DMS153 treated with DMSO at 0.1 percent for 48 hours (cell line): Measurements from ENCODE around the gene ZDHHC3.

Source experiments
- DNase-seq: peaks from one replicate; lab custom pipeline; 2025; ENCODE audit not compliant: unreplicated experiment; lab: John Stamatoyannopoulos, UW

Gene ZDHHC3, protein sequence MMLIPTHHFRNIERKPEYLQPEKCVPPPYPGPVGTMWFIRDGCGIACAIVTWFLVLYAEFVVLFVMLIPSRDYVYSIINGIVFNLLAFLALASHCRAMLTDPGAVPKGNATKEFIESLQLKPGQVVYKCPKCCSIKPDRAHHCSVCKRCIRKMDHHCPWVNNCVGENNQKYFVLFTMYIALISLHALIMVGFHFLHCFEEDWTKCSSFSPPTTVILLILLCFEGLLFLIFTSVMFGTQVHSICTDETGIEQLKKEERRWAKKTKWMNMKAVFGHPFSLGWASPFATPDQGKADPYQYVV

DNA sequence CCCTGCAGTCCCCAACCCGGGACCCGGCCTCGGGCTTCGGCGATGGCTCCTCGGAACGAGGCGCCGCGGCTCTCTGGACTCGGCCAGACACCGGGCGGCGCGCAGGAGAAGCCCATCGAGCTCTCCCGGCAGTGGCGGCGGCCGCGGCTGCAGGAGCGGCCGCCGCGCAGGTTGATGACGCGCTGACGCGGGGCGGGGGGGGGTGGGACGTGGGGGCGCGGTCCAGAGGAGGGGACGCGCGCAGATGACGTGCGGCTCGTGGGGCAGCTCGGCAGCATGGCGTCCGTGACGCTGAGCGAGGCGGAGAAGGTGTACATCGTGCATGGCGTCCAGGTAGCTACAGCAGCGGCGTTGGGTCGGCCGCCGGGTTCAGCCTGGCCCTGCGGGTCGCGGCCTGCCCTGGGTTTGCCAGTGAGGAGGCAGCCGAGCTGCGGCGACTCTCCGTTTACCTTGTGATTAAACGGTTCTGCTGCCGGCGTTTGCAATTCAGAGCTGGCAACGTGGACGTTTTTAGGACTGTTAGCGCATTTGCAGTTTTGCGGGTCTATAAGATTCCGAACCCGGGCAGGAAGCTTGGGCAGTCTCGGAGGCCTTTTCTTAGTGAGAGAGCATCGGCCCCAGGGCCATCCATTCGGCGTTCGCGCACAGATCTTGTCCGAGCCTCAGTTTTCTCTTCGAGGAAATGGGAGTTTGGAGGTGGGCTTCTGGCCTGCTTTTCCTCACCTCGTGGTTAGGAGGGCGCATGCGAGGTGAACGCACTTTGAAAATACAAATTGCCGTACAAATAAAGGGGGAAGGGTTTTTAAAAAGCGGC is at the start of gene ZDHHC3, which contains the start of gene EXOSC7:
Gene ZDHHC3, minus strand, starts transcription at position 173 of the 814 bp plus-strand sequence. CDS start 16,738 bp downstream, outside the sequence.
Gene EXOSC7, plus strand, starts transcription at position 243 of the 814 bp plus-strand sequence. Its CDS starts 34 bp downstream, at position 277.
- peak; percentile 4 for DNase-seq

DNA sequence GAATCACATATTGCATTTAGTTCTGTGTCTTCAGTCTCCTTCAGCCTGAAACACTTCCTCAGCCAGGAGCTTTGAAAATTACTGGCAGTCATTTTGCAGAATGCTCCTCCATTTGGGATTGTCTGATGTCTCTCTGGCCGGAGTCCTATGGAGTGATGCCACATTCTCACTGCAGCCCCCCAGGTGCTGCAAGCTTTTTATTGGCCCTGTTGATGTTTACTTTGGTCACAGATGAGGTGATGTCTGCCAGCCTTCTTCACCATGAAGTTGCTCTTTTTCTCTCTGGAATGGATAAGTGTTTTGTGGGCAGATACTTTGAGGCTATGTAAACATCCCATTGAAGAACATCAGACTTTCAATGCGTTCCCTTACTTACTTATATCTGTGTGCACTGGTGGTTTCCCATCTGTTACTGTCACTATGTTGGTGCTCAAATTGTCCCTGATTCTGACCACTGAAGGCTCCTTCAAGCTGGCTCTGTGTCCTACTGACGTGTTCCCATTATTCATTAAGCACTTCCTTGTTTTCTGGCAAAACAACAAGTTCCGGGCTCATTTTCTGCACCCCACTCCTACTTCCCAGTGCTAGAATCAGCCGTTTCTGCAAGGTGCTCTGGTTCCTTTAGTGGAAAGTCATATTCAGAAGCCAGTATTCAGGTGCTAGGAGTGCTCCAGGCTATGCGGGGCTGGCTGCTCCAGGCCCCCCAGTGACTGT is 48.7 kb upstream of the ZDHHC3 start:
- no peak for DNase-seq

DNA sequence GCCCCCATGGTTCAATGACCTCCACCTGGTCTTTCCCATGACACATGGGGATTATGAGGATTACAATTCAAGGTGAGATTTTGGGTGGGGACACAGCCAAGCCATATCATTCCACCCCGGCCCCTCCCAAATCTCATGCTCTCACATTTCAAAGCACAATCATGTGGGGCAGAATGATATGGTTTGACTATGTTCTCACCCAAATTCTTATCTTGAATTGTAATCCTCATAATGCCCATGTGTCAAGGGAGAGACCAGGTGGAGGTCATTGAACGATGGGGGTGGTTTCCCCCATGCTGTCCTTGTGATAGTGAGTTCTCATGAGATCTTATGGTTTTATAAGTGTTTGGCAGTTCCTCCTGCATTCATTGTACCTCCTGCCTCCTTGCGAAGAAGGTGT is 47.7 kb upstream of the ZDHHC3 start:
- DNase-seq, result no peak

DNA sequence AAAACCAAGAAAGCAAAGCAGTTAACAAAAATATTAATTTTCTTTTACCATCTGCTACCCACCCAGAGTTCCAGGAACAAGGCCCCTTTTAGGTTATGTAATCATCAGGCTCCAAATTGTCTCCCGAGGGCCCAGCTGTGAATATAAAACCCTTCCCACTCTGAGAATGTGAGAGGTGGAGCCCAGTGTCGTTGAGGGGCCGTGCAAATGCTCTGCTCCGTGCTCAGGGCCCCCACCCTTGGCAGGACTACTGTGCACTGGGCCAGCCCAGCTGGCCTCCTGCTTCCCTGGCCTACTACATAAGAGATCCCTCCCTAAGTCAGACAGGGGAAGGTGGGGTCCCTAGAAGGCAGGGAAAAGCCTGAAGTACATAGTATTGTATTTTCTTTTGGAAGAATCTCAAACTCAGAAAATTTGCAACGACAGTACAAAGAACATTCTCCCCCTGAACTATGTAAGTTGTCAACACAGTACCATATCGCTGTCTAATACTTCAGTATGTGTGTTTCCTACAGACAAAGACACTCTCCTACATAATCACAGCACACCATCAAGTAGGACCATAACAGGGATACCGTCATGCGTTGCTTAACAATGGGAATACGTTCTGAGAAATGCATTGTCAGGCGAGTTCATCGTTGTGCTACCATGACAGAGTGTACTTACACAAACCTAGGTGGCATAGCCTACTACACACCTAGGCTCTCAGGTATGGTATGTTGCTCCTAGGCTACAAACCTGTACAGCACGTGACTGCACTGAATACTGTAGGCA is 45.7 kb upstream of the ZDHHC3 start:
- DNase-seq, result no peak

DNA sequence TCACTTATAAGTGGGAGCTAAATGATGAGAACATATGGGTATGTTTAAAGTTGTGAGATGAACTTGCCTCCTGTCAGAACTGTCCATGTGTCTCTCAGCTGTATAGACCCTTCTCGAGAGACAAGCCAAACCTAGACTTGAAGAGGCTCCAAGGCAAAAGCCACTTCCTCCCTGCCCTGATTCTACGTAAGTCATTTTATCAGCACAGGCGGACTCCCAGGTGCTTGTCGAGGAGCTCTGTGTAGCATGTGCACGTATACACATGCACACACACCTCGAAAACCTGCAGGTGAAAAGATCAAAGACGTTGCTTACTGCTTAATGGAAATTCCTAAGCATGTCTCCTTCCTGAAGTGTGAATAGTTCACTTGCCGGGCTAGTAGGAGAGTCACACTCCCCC is 44.6 kb upstream of the ZDHHC3 start:
- DNase-seq, result no peak

DNA sequence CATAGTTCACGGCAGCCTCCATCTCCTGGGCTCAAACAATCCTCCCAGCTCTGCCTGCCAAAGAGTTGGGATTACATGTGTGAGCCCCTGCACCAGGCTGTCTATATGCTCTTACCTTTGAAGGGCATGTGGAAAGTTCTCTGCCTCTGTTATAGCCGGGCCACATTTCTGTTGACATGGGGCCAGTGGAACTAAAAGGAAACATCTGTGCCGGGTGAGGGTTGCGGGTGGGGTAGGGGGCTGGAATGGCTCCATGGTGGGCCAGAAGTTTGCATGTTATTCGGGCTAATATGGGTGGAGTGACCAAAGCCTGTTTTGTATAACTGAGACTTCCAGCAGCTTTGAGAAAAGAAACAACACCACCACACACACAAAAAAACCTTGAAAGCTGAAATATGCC is 41.8 kb upstream of the ZDHHC3 start:
- no peak for DNase-seq

DNA sequence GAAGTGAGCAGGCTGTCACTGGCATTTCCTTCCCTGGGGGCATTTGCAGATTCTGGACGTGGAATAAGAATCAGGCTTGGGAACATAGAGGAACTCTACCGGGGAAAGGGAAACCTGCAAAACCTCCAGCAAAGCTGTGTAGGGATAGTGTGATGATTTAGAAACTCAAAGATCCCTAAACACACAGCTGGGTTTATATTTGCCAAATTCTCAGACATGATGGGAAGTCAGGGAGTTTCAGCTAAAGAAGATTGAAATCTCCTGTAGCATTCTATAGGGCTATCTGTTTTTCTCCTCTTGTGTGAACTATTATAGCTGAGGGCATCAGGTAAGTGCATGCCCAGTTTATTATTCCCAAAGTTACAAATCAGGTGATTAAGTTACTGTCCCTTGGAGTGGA is 40.9 kb upstream of the ZDHHC3 start:
- no peak for DNase-seq

DNA sequence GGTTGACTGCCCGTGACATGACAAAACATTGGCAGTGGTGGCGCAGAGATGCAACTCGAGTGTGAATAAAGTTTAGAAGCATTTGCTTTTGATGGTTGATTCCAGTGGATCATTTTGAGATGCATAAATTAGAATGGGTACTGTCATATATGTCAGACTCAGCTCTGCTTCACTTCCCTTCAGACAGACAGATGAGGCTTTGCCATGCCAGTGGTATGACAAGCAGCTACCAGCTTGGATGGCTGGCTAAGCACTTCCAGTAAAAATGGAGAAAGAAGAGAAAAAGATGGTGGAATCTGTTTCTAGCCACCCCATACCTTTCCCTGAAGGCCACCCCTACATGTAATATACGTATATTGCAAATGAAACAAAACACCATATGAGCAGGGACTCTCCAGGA is 36.6 kb upstream of the ZDHHC3 start:
- no peak for DNase-seq

DNA sequence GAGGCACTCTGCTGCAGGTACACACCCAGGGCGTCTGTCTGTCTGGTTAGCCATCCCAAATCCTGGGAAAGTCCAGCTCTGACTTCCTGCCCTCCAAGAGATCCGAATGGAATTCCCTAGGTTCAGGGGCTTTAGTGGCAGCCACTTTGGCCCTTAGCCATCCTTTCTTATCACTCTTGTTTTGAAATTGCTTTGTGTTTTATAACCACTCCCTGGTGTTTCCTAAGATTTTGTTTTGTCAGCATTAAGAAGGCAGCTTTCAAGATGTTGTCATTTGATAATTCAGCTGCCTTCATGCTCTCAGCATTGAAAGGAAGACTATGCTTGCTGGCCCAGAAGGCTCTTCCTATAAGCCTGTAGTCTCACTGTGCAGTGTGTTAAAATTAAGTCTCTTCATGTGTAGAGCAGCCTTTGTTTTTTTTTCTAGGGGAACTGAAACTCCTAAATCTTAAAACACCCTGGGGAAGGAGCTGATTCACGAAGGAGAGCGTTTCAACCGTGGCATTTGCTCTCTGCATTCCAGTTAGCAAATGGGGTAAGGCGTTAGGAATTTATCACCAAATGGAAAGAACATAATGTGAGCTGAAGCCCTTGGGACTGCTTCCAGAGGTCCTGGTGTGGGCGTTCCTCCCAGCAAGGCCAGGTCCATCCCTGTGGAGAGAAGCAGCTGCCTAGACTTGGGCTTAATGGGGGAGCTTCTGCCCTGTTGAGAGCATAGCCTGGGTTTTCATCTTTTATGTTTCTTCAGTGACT is 36.0 kb upstream of the ZDHHC3 start:
- DNase-seq, result no peak

DNA sequence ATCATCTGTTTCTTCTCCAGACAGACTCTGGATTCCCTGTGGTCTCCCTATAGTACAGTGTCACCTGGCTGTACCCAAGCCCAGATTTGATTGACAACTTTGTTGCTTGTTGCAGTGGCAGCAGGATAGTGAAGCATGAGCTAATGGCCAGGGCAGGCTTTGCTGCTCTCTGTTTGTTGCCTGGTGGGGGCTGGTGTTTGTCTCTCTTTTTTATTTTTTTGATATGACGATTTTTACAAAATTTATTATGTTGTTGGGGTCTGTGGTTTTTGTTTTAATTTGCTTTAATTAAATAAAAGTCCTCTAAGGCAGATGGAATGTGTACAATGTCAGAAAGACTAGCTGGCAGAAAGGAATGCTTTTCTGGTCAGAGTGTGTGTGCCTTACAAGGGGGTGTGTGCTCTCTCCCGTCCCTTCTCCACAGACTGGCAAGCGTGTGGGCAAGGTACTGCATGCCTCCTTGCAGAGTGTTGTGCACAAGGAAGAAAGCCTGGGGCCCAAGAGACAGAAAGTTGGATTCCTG is 34.9 kb upstream of the ZDHHC3 start:
- no peak for DNase-seq

DNA sequence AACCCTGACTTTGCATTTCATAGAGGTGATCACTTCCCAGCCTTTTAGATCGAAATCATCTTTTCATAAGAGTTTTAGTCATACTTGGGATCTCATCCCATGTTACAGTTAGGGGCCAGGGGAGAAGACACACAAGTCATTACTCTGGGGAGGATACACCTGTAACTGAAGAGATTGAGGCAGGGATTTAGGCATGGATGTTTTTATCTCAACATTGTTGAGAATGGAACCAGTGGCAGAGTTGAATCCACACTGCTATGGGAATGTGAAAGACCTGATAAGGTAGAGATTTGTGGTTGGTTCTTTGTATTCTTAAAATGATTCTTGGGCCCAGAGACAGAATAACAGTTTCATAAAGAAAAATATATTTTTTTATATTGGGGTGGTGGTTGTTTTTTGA is 33.9 kb upstream of the ZDHHC3 start:
- DNase-seq, result no peak

DNA sequence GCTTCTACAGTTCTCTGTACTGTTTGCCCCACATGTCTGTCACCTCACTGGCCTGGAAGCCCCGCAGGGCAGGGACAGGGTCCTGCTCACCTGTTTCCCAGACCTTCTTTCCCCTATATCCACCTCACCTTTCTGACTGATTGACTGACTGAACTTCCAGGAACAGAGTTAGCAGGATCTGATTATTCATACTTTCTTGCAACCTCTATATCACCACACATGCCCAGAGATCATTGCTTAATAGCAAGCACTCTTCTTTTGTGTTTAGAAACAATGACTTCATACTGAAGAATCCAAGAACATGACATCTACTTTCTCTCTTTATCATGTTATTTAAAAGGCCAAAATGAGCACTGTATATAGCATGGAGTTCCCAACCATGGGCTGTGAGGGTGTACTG is 32.1 kb upstream of the ZDHHC3 start:
- no peak for DNase-seq

DNA sequence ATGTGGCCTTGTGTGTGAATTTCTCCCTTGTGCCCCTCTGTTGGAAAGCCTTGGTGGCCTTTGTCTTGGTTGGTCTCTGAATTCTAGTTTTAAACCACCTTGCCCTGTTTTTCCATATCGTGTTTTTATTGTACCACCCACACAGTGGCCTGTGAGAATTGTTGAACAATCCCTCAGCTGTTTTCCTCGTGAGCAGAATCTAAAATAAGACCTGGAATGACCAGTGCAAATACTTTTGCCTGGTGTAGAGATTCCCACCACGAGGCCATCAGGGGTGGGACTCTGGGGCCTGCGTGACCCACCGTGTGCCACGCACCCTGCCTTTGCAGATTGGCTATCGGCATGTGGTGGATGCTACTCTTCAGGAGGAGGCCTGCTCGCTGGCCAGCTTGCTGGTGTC is 31.1 kb upstream of the ZDHHC3 start:
- no peak for DNase-seq

DNA sequence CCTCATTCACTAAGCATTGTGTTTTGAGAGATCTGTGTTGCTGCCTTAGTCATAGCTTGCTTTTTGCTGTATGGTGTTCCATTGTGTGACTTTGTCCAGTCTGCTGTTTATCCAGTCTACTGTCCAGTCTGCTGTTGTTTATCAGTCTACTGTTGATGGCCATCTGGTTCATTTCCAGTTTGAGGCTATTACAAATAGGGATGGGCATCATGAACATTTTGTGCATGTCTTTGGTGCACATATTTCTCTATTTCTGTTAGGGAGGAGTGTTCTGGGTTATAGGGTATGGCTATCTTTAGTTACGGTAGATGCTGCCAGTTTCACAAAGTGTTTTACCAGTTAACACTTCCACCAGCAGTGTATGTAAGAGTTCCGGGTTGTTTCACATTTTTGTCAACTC is 27.9 kb upstream of the ZDHHC3 start:
- no peak for DNase-seq

DNA sequence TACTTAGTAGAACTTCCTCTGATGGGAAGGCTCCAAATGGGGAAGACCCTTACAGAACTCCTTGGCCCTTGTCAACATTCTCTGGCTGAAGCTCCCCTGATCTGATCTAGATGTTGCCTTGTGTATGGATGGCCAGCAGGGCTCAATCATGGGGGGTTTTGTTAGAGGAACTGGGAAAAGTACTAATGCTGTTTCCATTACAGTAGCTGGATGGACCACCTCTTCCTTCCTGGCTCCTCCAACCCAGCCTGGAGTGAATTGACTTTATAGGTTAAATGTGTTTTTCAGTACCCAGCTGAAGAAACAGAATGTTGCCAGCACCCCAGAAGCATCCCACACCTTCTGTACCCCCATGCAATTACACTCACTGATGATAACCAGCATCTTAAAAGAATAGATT is 27.4 kb upstream of the ZDHHC3 start:
- no peak for DNase-seq

DNA sequence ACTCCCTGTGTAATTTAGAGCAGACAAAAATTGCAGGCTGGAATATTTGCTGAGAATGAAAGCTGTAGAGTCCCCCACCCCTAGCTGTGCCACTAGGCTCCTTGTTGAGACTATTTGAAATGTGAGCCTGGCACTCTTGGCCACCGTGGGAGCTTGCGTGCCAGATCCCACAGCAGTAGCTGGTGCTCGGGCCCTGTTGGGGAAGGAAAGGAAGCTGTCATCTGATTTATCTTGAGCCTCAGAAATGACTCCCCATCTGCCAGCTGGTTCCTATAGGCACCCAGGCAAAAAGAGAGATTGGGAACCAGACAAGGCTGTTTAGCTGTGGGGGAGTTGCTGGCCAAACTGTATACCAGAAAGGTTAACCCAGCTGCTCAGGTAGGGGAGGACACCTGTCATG is 26.7 kb upstream of the ZDHHC3 start:
- DNase-seq, result no peak

DNA sequence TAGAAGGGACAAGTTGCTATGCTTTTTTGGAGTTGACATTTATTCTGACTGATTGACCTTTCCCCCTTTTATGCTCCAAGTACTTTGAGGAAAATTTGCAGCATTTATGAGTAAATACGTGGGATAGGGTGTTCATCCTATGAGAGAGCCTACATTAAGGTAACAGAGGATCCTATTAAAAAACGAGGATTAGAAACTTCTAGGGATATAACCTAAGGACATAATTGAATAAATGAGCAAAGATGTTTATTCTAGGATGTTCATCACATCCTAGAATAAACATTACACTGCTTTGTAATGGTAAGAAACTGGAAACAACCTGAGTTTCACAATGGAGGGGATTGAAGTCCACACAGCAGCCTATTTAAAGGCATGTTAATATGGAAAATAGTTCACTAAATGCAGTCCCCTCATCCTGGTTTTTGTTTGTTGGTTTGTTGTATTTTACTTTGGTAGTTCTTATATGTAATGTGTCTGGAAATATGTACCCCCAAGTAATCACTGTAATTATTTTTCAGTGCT is 26.2 kb upstream of the ZDHHC3 start:
- no peak for DNase-seq

DNA sequence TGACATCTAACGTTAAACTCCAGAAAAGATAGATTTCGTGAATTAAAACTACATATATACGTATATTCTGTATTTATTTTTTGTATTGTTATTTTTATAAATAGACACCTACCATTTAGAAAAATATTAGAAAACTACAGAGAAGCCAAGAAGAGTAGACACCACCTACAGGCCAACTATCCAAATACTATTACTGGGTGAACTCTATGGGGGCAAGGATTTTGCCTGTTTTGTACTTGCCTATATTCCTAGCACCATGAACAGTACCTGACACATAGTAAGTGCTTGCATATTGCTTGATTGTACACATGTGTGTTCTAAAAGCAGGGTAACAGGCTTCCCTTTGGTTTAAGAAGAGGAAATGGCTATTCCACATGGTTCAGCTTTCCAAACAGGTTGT is 25.8 kb upstream of the ZDHHC3 start:
- no peak for DNase-seq

DNA sequence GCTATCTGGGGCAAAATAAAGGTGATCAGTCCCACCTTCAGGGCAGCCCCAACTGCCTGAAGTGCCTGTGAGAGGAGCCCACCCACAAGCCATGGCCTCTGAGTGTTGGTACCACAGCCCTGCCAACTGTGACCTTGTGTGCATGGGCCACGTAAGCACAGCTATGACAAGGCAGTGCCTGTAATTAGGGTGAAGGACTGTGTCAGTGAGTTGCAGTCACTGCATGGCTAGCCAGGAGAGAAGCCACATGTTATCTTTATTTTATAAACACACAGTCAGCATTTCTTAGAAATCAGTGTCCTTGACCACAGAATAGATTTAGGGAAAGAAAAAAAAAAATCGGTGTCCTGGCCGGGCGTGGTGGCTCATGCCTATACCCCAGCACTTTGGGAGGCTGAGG is 24.8 kb upstream of the ZDHHC3 start:
- DNase-seq, result no peak

DNA sequence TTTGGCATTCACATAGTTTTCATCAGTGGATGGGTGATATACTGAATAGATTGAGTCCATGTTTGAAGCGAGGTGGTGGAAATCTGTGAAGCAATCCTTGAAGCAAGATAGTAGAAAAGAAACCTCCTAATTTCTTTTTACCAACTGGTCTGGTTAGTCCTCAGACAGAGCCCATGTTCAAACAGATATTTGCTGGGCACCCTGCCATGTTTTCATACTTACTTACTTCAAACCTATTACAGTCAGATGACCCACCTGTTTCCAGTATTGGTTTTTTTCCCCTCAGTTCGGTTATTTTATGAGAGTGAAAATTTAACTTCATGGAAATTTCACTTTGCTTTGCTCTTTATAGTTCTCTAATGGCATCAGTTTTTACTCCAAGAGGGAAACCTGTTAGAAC is 23.8 kb upstream of the ZDHHC3 start:
- DNase-seq, result no peak
